ENCODE data around the gene CPA5.
A peak's percentile ranks its signal among the peaks of the same experiment; 100 is the strongest.
"Not testable (repeated sequence)": the region's sequence is repeated elsewhere in the genome, so short reads cannot be mapped to it uniquely, and the experiment has no call there.

Gene CPA5

DNA sequence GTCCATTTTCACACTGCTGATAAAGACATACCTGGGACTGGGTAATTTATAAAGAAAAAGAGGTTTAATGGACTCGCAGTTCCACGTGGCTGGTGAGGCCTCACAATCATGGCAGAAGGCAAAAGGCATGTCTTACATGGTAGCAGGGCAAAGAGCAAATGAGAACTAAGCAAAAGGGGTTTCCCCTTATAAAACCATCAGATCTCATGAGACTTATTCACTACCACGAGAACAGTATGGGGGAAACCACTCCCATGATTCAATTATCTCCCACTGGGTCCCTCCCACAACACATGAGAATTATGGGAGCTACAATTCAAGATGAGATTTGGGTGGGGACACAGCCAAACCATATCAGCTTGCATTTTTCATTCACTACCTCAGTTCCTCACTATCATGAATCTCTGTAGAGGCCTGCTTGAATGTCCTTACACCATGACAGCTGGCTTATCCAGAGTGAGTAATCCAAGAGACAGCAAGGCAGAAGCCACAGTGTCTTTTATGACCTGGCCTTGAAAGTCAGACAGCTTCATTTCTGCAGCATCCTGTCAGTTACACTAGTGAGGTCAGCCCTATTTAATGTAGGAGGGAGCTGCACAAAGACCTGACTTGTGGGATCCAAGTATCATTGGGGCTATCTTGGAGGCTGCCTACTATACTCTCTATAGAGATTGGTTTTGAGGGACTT is 22.9 kb upstream of the CPA5 start:
- H4K8ac ChIP-seq (ENCODE audit: low read length); H3K27me3 ChIP-seq (ENCODE audit: control insufficient read depth in 1 of 2, insufficient read depth in 1 of 2, low read length in 2 of 2); H2BK120ac ChIP-seq (ENCODE audit: low read depth, low read length); H3K9me3 ChIP-seq (ENCODE audit: control insufficient read depth, low read length); H2AK5ac ChIP-seq (ENCODE audit: low read length, severe bottlenecking); H3K4me3 ChIP-seq (ENCODE audit: insufficient read depth in 1 of 2, low read depth in 1 of 2, low read length in 2 of 2); H2BK5ac ChIP-seq (ENCODE audit: low read depth, low read length, poor library complexity, severe bottlenecking); H3K79me1 ChIP-seq (replicated peaks; ENCODE audit: low read length, poor library complexity, severe bottlenecking); H3K14ac ChIP-seq (ENCODE audit: low read length in 2 of 2); H3K4me2 ChIP-seq (ENCODE audit: low read length, poor library complexity, severe bottlenecking); H3K23ac ChIP-seq (ENCODE audit: low read length in 2 of 2); H3K18ac ChIP-seq (ENCODE audit: low read depth in 1 of 2, low read length in 2 of 2); H4K91ac ChIP-seq (ENCODE audit: low read length); H3K9ac ChIP-seq (ENCODE audit: low read length); H3K27ac ChIP-seq (ENCODE audit: low read length, poor library complexity, severe bottlenecking); H3K4me1 ChIP-seq (ENCODE audit: control insufficient read depth, insufficient read depth, low read depth, low read length); H3K4ac ChIP-seq (ENCODE audit: low read depth in 1 of 2, low read length in 2 of 2); H2BK15ac ChIP-seq (ENCODE audit: low read depth, poor library complexity, severe bottlenecking); H2AFZ ChIP-seq (ENCODE audit: low read depth, low read length): not testable (repeated sequence)
- H3K36me3 ChIP-seq (ENCODE audit: control insufficient read depth in 1 of 2, insufficient read depth in 2 of 2, low read depth in 1 of 2, low read length in 2 of 2), result peaks cover 0 to 30% of the 10 kb centered on the region in 2 experiments
- WGBS, result 94% methylated on average over 2 of the region's 3 CpGs
- peak; percentile 63 for DNase-seq
- peak overlapping the region in 1 of 2 experiments; percentile 24 for H2BK12ac ChIP-seq (ENCODE audit: low read length in 2 of 2)

DNA sequence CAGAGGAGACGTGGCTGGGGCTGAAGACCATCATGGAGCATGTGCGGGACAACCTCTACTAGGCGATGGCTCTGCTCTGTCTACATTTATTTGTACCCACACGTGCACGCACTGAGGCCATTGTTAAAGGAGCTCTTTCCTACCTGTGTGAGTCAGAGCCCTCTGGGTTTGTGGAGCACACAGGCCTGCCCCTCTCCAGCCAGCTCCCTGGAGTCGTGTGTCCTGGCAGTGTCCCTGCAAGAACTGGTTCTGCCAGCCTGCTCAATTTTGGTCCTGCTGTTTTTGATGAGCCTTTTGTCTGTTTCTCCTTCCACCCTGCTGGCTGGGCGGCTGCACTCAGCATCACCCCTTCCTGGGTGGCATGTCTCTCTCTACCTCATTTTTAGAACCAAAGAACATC is 22.0 kb upstream of the CPA5 start:
- Histone ChIP-seq H3K4me3 (ENCODE audit: insufficient read depth in 1 of 2, low read depth in 1 of 2, low read length in 2 of 2) (no peak overlapping the region), H2BK12ac (ENCODE audit: low read length in 2 of 2) (no peak overlapping the region), H4K91ac (ENCODE audit: low read length) (no peak overlapping the region), H2BK120ac (ENCODE audit: low read depth, low read length) (no peak overlapping the region), H3K4ac (ENCODE audit: low read depth in 1 of 2, low read length in 2 of 2) (no peak overlapping the region), H3K36me3 (ENCODE audit: control insufficient read depth in 1 of 2, insufficient read depth in 2 of 2, low read depth in 1 of 2, low read length in 2 of 2) (peaks cover 0 to 27% of the 10 kb centered on the region in 2 experiments), H3K79me1 (replicated peaks; ENCODE audit: low read length, poor library complexity, severe bottlenecking) (no peaks in the 10 kb centered on the region), H3K27ac (ENCODE audit: low read length, poor library complexity, severe bottlenecking) (no peak overlapping the region), H3K4me1 (ENCODE audit: control insufficient read depth, insufficient read depth, low read depth, low read length) (no peaks in the 10 kb centered on the region), H3K14ac (ENCODE audit: low read length in 2 of 2) (no peak overlapping the region), H4K8ac (ENCODE audit: low read length) (no peak overlapping the region), H2AK5ac (ENCODE audit: low read length, severe bottlenecking) (no peak overlapping the region), H3K9me3 (ENCODE audit: control insufficient read depth, low read length) (no peaks in the 10 kb centered on the region), H3K27me3 (ENCODE audit: control insufficient read depth in 1 of 2, insufficient read depth in 1 of 2, low read length in 2 of 2) (no peaks in the 10 kb centered on the region), H2BK15ac (ENCODE audit: low read depth, poor library complexity, severe bottlenecking) (no peak overlapping the region), H3K4me2 (ENCODE audit: low read length, poor library complexity, severe bottlenecking) (no peak overlapping the region), H2AFZ (ENCODE audit: low read depth, low read length) (no peak overlapping the region), H2BK5ac (ENCODE audit: low read depth, low read length, poor library complexity, severe bottlenecking) (no peak overlapping the region), H3K23ac (ENCODE audit: low read length in 2 of 2) (no peak overlapping the region), H3K9ac (ENCODE audit: low read length) (no peak overlapping the region), H3K18ac (ENCODE audit: low read depth in 1 of 2, low read length in 2 of 2) (no peak overlapping the region)
- no peak for DNase-seq
- WGBS, result 96% methylated on average over 7 of the region's 7 CpGs

DNA sequence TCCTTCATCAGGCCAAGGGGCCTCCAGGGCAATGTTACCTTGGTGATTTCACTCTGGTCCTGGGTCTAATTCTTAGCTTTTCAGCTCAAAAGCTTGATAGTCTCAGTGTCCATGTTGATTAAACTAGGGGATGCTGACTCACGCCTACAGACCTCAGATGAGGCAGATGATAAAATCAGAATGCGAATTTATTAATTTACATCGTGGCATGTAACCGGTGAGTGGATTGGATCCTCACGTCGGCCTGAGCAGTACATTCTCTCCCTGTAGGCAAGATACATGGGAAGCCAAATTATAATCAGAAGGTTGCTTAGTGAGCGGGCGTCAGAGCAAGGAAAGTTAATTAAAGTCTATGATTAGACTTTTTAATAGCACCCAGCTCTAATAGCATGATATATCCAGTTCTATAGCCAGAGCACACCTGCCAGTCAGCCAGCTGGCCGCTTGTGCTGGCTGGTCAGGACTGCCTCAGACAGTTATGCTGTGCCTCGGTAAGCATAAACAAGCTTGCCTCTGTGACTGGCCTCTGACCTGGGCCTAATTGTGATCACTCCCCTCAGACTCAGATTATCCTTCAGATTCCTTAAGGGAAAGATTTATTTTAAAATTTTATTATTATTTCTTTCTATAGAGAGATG is 20.2 kb upstream of the CPA5 start:
- H3K27ac ChIP-seq (ENCODE audit: low read length, poor library complexity, severe bottlenecking), result no peak overlapping the region
- no peaks in the 10 kb centered on the region for H3K9me3 ChIP-seq (ENCODE audit: control insufficient read depth, low read length)
- no peak overlapping the region for H3K14ac ChIP-seq (ENCODE audit: low read length in 2 of 2)
- H3K4me3 ChIP-seq (ENCODE audit: insufficient read depth in 1 of 2, low read depth in 1 of 2, low read length in 2 of 2), result no peak overlapping the region
- H4K8ac ChIP-seq (ENCODE audit: low read length), result no peak overlapping the region
- no peak overlapping the region for H2AFZ ChIP-seq (ENCODE audit: low read depth, low read length)
- H2BK120ac ChIP-seq (ENCODE audit: low read depth, low read length), result no peak overlapping the region
- no peak for DNase-seq
- H3K36me3 ChIP-seq (ENCODE audit: control insufficient read depth in 1 of 2, insufficient read depth in 2 of 2, low read depth in 1 of 2, low read length in 2 of 2), result peaks cover 0 to 27% of the 10 kb centered on the region in 2 experiments
- peak overlapping the region; percentile 62 for H2BK15ac ChIP-seq (ENCODE audit: low read depth, poor library complexity, severe bottlenecking)
- no peak overlapping the region for H4K91ac ChIP-seq (ENCODE audit: low read length)
- H3K18ac ChIP-seq (ENCODE audit: low read depth in 1 of 2, low read length in 2 of 2), result no peak overlapping the region
- no peaks in the 10 kb centered on the region for H3K27me3 ChIP-seq (ENCODE audit: control insufficient read depth in 1 of 2, insufficient read depth in 1 of 2, low read length in 2 of 2)
- 89% methylated on average over 8 of the region's 10 CpGs for WGBS
- no peak overlapping the region for H3K23ac ChIP-seq (ENCODE audit: low read length in 2 of 2)
- H2BK5ac ChIP-seq (ENCODE audit: low read depth, low read length, poor library complexity, severe bottlenecking), result no peak overlapping the region
- no peaks in the 10 kb centered on the region for H3K4me1 ChIP-seq (ENCODE audit: control insufficient read depth, insufficient read depth, low read depth, low read length)
- H3K9ac ChIP-seq (ENCODE audit: low read length), result no peak overlapping the region
- H3K4me2 ChIP-seq (ENCODE audit: low read length, poor library complexity, severe bottlenecking), result no peak overlapping the region
- H2AK5ac ChIP-seq (ENCODE audit: low read length, severe bottlenecking), result no peak overlapping the region
- no peak overlapping the region for H3K4ac ChIP-seq (ENCODE audit: low read depth in 1 of 2, low read length in 2 of 2)
- no peaks in the 10 kb centered on the region for H3K79me1 ChIP-seq (replicated peaks; ENCODE audit: low read length, poor library complexity, severe bottlenecking)
- no peak overlapping the region for H2BK12ac ChIP-seq (ENCODE audit: low read length in 2 of 2)

DNA sequence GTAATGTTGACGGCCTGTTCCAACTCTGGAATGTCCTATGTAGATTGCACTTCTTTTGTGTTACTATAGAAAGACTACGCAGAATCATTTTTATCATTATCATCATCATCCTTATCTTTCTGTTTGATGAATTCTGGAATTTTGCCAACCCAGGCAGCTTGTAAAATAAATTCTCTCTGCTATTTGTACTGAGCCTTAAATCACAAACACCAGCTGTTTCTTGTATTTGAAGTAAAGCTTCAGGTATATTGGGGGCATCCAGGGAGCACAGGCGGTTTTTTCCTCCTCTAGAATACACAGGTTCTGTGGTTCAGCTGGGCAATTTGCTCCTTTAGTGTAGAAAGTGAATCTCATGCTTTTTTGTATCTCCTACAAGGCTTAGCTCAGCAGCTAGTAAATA is 14.9 kb upstream of the CPA5 start:
- H3K9me3 ChIP-seq (ENCODE audit: control insufficient read depth, low read length), result no peaks in the 10 kb centered on the region
- no peak overlapping the region for H3K9ac ChIP-seq (ENCODE audit: low read length)
- H3K27me3 ChIP-seq (ENCODE audit: control insufficient read depth in 1 of 2, insufficient read depth in 1 of 2, low read length in 2 of 2), result no peaks in the 10 kb centered on the region
- no peak overlapping the region for H2AK5ac ChIP-seq (ENCODE audit: low read length, severe bottlenecking)
- H3K36me3 ChIP-seq (ENCODE audit: control insufficient read depth in 1 of 2, insufficient read depth in 2 of 2, low read depth in 1 of 2, low read length in 2 of 2), result peaks cover 0 to under 1% of the 10 kb centered on the region in 2 experiments
- H3K4me3 ChIP-seq (ENCODE audit: insufficient read depth in 1 of 2, low read depth in 1 of 2, low read length in 2 of 2), result no peak overlapping the region
- no peak overlapping the region for H3K23ac ChIP-seq (ENCODE audit: low read length in 2 of 2)
- H2BK5ac ChIP-seq (ENCODE audit: low read depth, low read length, poor library complexity, severe bottlenecking), result no peak overlapping the region
- no peaks in the 10 kb centered on the region for H3K4me1 ChIP-seq (ENCODE audit: control insufficient read depth, insufficient read depth, low read depth, low read length)
- no peak overlapping the region for H3K14ac ChIP-seq (ENCODE audit: low read length in 2 of 2)
- H2BK12ac ChIP-seq (ENCODE audit: low read length in 2 of 2), result no peak overlapping the region
- H3K18ac ChIP-seq (ENCODE audit: low read depth in 1 of 2, low read length in 2 of 2), result no peak overlapping the region
- no peak overlapping the region for H3K27ac ChIP-seq (ENCODE audit: low read length, poor library complexity, severe bottlenecking)
- H3K4me2 ChIP-seq (ENCODE audit: low read length, poor library complexity, severe bottlenecking), result no peak overlapping the region
- H3K79me1 ChIP-seq (replicated peaks; ENCODE audit: low read length, poor library complexity, severe bottlenecking), result no peaks in the 10 kb centered on the region
- H4K91ac ChIP-seq (ENCODE audit: low read length), result no peak overlapping the region
- no peak overlapping the region for H2AFZ ChIP-seq (ENCODE audit: low read depth, low read length)
- no peak overlapping the region for H4K8ac ChIP-seq (ENCODE audit: low read length)
- no peak for DNase-seq
- H2BK15ac ChIP-seq (ENCODE audit: low read depth, poor library complexity, severe bottlenecking), result no peak overlapping the region
- H3K4ac ChIP-seq (ENCODE audit: low read depth in 1 of 2, low read length in 2 of 2), result no peak overlapping the region
- WGBS, result 79% methylated on average over 2 of the region's 3 CpGs
- no peak overlapping the region for H2BK120ac ChIP-seq (ENCODE audit: low read depth, low read length)
